Aorta (tissue), 5 donors: Measurements from ENCODE around the gene ATP6V0B. TPM values are rescaled to one million over a fixed set of nuclear protein-coding genes. Genes with fewer than 3 reads are reported as not detected.

Source experiments
- ATAC-seq: fragments of 200-7000 bp; cut with Tn5 transposase; one replicate; pipeline ENCODE4 v1.9.1; 2022; ENCODE audit warnings: moderate library complexity; ENCODE audit not compliant: low FRiP score
- DNase-seq, 2 donors: peaks; one replicate each; pipeline ENCODE4 v3.0.0-alpha.2; 2020
- H3K27ac ChIP-seq, 2 donors: one replicate each; pipeline ENCODE4 v1.5.1; 2013; ENCODE audit warnings: low read length in 2 of 2, mild to moderate bottlenecking in 2 of 2, moderate library complexity in 2 of 2, control low read depth in 1 of 2, inconsistent platforms in 1 of 2, low read depth in 1 of 2
- H3K27me3 ChIP-seq, 2 donors: one replicate each; pipeline ENCODE4 v1.6.1; 2013; ENCODE audit warnings: control low read depth in 1 of 2, low read length in 1 of 2, mild to moderate bottlenecking in 1 of 2, moderate library complexity in 1 of 2; ENCODE audit not compliant: insufficient read depth in 2 of 2, control insufficient read depth in 1 of 2
- H3K36me3 ChIP-seq, 2 donors: one replicate each; pipeline ENCODE4 v1.6.1; 2013; ENCODE audit warnings: control low read depth in 1 of 2, low read length in 1 of 2, mild to moderate bottlenecking in 1 of 2; ENCODE audit not compliant: insufficient read depth in 2 of 2, control insufficient read depth in 1 of 2
- H3K4me1 ChIP-seq, 2 donors: one replicate each; pipeline ENCODE4 v1.6.1; 2013; ENCODE audit warnings: low read length in 2 of 2, control low read depth in 1 of 2, mild to moderate bottlenecking in 1 of 2, moderate library complexity in 1 of 2; ENCODE audit not compliant: insufficient read depth in 2 of 2, control insufficient read depth in 1 of 2
- H3K4me3 ChIP-seq, 2 donors: one replicate each; pipeline ENCODE4 v1.5.1; 2013; ENCODE audit warnings: low read length in 2 of 2, control low read depth in 1 of 2, mild to moderate bottlenecking in 1 of 2
- H3K9me3 ChIP-seq: one replicate; pipeline ENCODE4 v1.6.1; 2013; ENCODE audit warnings: mild to moderate bottlenecking, low read length; ENCODE audit not compliant: control insufficient read depth
- WGBS, 2 donors: extraction: QIAGEN DNeasy Blood & Tissue Kit; methylation state at CpG; one replicate each; pipeline ENCODE4 v1.1.7; 2013; 5-methylcytosine and 5-hydroxymethylcytosine counted together
- intact Hi-C, 2 donors: fragments of 100-400 bp; cut with DNase I; formaldehyde crosslinking; loops; one replicate each; pipeline versions ENCODE4 v1.14.2 to v1.15.0; 2022
- polyA plus RNA-seq, 2 donors: library from polyadenylated mRNA; stranded (reverse); fragments of 200-250 nt; gene quantifications; one replicate each; pipeline ENCODE4 v1.2.3, GENCODE V29; 2013
- total RNA-seq, 2 donors: library from RNA; stranded (reverse); fragmentation: NEBNext Ultra II Directional; extraction: Animal tissue kit (Norgen Biotek cat#: 25700); gene quantifications; one replicate each; pipeline ENCODE4 v1.2.1, GENCODE V29; 2021
- donor health status: healthy with polysubstance abuse.
- donor health status: Bipolar disorder and iron deficiency.
- donor health status: DM: no; HTN: no; CAD: no.
- donor health status: DM: no; HTN: no; CAD: no.
- donor health status: DM: yes; HTN: yes; CAD: no.

The ATP6V0B gene
- total and polyA plus RNA-seq, 4 donors = 77.9 to 119 (median 94.2) TPM

- intact Hi-C loops = no loop called here
- no peak overlapping the region for H3K27ac ChIP-seq
- no peaks in the 10 kb centered on the region for H3K36me3 ChIP-seq
- ATAC-seq (no peak), DNase-seq (no peak)
- H3K4me1 ChIP-seq = no peaks in the 10 kb centered on the region
- H3K4me3 ChIP-seq = no peak overlapping the region
- no peaks in the 10 kb centered on the region for H3K27me3 ChIP-seq
- H3K9me3 ChIP-seq = no peaks in the 10 kb centered on the region
- WGBS, 2 donors = 87 to 88% methylated on average over 4 of the region's 4 CpGs
Observed at GRCh38 chr1:43951021-43951985, 23.5 kb upstream of the ATP6V0B start.

DNA sequence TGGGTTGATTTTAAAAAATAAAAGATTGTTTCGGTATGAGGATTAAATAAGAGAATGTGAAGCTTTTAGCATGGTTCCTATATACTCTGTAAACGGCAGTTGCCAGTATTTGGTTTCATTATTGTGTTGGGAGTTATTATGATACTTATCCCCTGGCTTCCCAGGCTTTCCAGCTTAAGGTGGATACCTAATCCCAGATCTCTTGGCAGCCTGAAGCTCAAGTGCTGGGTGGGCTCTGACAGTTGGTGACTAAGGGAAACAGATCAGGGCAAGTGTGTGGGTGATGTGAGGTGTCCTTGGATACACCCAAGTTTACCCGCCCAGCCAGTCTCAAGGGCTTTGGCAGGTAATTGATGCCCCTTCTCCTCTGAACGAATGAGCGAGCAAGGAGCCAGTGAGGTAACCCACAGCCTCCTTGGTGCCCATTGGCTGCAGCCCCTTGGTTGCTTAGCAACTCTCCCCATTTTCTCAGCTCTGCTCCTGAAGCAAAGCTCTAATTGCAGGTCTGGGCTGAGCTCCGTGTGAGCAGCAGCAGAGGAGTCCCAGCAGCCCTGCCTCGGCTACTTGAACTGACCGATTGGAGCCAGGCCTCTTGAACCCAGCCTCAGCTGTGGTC is 21.9 kb upstream of the ATP6V0B start:
- WGBS, 2 donors = 67% methylated on average over 8 of the region's 8 CpGs
- intact Hi-C loops = no loop called here
- peak in 1 of 2 donors; percentile 30 for DNase-seq

GRCh38 chr1:43953361-43953760 is 21.4 kb upstream of the ATP6V0B start:
- Histone ChIP-seq H3K4me3 (no peak overlapping the region), H3K4me1 (no peaks in the 10 kb centered on the region), H3K9me3 (no peaks in the 10 kb centered on the region), H3K36me3 (peaks cover 0 to 10% of the 10 kb centered on the region in 2 donors), H3K27ac (no peak overlapping the region), H3K27me3 (no peaks in the 10 kb centered on the region)
- intact Hi-C loops = no loop called here
- no peak for ATAC-seq
- DNase-seq = no peak
- 81 to 83% methylated on average over 3 of the region's 3 CpGs for WGBS, 2 donors

More for the DNA sequence above, 21.9 kb upstream of the ATP6V0B start:
- no peaks in the 10 kb centered on the region for H3K27me3 ChIP-seq
- no peaks in the 10 kb centered on the region for H3K9me3 ChIP-seq
- peaks cover 0 to 8% of the 10 kb centered on the region in 2 donors for H3K36me3 ChIP-seq
- H3K27ac ChIP-seq = no peak overlapping the region
- no peaks in the 10 kb centered on the region for H3K4me1 ChIP-seq
- ATAC-seq = no peak
- no peak overlapping the region for H3K4me3 ChIP-seq

DNA sequence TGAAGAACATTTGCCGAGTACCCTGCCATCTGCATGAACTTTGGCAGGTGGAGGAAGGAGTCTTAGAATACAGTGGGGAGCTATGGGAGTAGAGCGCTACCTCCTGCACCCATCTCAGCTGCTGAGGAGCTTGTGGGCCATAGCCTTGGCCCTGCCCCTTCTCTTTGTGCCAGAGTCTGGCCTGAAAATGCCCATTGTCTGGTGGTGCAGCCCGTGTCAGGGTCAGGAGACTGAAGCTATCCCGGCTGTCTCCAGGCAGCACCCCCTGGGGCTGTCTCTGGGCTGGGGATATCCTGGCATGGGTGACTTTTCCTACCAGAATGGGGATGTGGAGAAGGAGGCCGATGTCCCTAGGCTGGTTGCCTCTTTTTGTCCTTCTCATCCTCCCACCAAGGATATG is 20.7 kb upstream of the ATP6V0B start:
- DNase-seq = no peak
- 95% methylated on average over 5 of the region's 5 CpGs for WGBS, 2 donors
- ATAC-seq = no peak
- no peak overlapping the region for H3K27ac ChIP-seq
- intact Hi-C loops = no loop called here
- no peak overlapping the region for H3K4me3 ChIP-seq
- no peaks in the 10 kb centered on the region for H3K9me3 ChIP-seq
- no peaks in the 10 kb centered on the region for H3K27me3 ChIP-seq
- peaks cover 0 to 13% of the 10 kb centered on the region in 2 donors for H3K36me3 ChIP-seq
- H3K4me1 ChIP-seq = no peaks in the 10 kb centered on the region

- ATAC-seq (no peak), DNase-seq (no peak)
- WGBS, 2 donors = 94 to 95% methylated on average over 8 of the region's 8 CpGs
- no peak overlapping the region for H3K4me3 ChIP-seq
- H3K9me3 ChIP-seq = no peaks in the 10 kb centered on the region
- peaks cover 0 to 19% of the 10 kb centered on the region in 2 donors for H3K36me3 ChIP-seq
- no peaks in the 10 kb centered on the region for H3K27me3 ChIP-seq
- intact Hi-C loops = no loop called here
- no peaks in the 10 kb centered on the region for H3K4me1 ChIP-seq
- H3K27ac ChIP-seq = no peak overlapping the region
Observed at GRCh38 chr1:43956234-43956633, 18.5 kb upstream of the ATP6V0B start.

DNA sequence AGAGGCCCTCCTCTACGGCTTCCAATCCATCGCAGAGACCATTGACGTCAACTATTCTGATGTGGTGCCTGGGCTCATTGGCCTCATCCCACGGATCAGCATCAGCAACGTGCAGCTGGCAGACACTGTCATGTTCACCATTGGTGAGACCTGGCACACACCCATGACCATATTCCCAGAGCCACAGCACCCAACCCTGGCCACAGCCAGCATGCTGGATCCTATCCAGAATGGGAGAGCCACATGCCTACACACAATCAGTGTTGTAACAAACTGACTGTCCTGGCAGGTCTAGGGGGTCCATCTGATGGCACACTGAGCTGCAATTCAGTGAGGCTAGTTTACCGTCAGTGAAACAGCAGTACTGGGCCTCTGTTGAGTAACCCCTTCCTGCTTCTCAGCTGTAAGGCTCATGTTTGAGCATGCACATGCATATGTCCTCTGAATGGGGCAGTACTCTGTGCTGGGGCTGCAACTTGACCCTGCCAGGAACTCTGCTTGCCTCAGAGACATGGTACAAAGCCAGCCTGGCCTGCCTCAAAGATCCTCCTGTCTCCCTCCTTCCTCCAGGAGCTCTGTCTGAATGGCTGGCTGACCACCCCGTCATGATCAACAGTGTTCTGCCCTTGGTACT is 17.2 kb upstream of the ATP6V0B start:
- DNase-seq (no peak), ATAC-seq (no peak)
- Histone ChIP-seq H3K9me3 (no peaks in the 10 kb centered on the region), H3K27ac (no peak overlapping the region), H3K36me3 (peaks cover 0 to 19% of the 10 kb centered on the region in 2 donors), H3K4me1 (no peaks in the 10 kb centered on the region), H3K27me3 (no peaks in the 10 kb centered on the region), H3K4me3 (no peak overlapping the region)
- WGBS, 2 donors = 83 to 85% methylated on average over 7 of the region's 7 CpGs
- intact Hi-C loops = no loop called here

GRCh38 chr1:43958351-43959255 is 16.2 kb upstream of the ATP6V0B start:
- Histone ChIP-seq H3K27me3 (no peaks in the 10 kb centered on the region), H3K9me3 (no peaks in the 10 kb centered on the region), H3K27ac (no peak overlapping the region), H3K36me3 (peaks cover 0 to 21% of the 10 kb centered on the region in 2 donors), H3K4me1 (no peaks in the 10 kb centered on the region), H3K4me3 (no peak overlapping the region)
- no peak for ATAC-seq
- no peak for DNase-seq
- 79% methylated on average over 9 of the region's 9 CpGs for WGBS, 2 donors
- intact Hi-C loops = no loop called here

- WGBS, 2 donors = 91 to 92% methylated on average over 8 of the region's 8 CpGs
- H3K27ac ChIP-seq = no peak overlapping the region
- no peaks in the 10 kb centered on the region for H3K9me3 ChIP-seq
- ATAC-seq = no peak
- H3K36me3 ChIP-seq = peaks cover 0 to 23% of the 10 kb centered on the region in 2 donors
- H3K27me3 ChIP-seq = no peaks in the 10 kb centered on the region
- H3K4me1 ChIP-seq = no peaks in the 10 kb centered on the region
- intact Hi-C loops = no loop called here
- no peak overlapping the region for H3K4me3 ChIP-seq
- DNase-seq = no peak
Observed at GRCh38 chr1:43960798-43961197, 14.0 kb upstream of the ATP6V0B start.
